AG09309 (cell line): ENCODE data around the gene CTDSP1.

ENCODE experiments used
- DNase-seq: peaks from one replicate; pipeline ENCODE4 v3.0.0-alpha.2; 2010; ENCODE audit warnings: low read depth
- H3K4me3 ChIP-seq: 2 replicates; pipeline ENCODE4 v1.5.1; 2011; ENCODE audit warnings: mild to moderate bottlenecking, low read depth, low read length, moderate library complexity; ENCODE audit not compliant: control insufficient read depth
- CTCF ChIP-seq: IDR thresholded peaks from 2 replicates; pipeline ENCODE4 v1.5.1; 2011; ENCODE audit warnings: mild to moderate bottlenecking, low read depth, low read length, inconsistent platforms; ENCODE audit not compliant: insufficient read depth, control insufficient read depth; ENCODE audit errors: missing control alignments

CTDSP1 gene

GRCh38 chr2:218399391-218400166, at the start of gene CTDSP1:
Gene CTDSP1 (plus strand): TSS chr2:218399868. CDS start chr2:218400091, 223 bp downstream.
- H3K4me3 ChIP-seq: peak within 1 kb of the TSS; percentile 77
- DNase-seq: peak; percentile 87
- TF ChIP-seq CTCF: no peak

GRCh38 chr2:218354045-218354444, 45.6 kb upstream of the CTDSP1 start:
- no peak for TF ChIP-seq CTCF
- no peak for DNase-seq
- H3K4me3 ChIP-seq: no peak overlapping the region

- no peak for TF ChIP-seq CTCF
- no peak for DNase-seq
Observed at GRCh38 chr2:218354850-218355443, 44.7 kb upstream of the CTDSP1 start.

GRCh38 chr2:218357236-218358177, 42.2 kb upstream of the CTDSP1 start:
- DNase-seq: no peak
- no peak for TF ChIP-seq CTCF
- no peak overlapping the region for H3K4me3 ChIP-seq

More at GRCh38 chr2:218354850-218355443, 44.7 kb upstream of the CTDSP1 start:
- no peak overlapping the region for H3K4me3 ChIP-seq

GRCh38 chr2:218360453-218360852, 39.2 kb upstream of the CTDSP1 start:
- TF ChIP-seq CTCF: no peak
- no peak overlapping the region for H3K4me3 ChIP-seq
- DNase-seq: no peak

- no peak overlapping the region for H3K4me3 ChIP-seq
- no peak for DNase-seq
- TF ChIP-seq CTCF: no peak
Observed at GRCh38 chr2:218362606-218363005, 37.1 kb upstream of the CTDSP1 start.
